ENCODE data around the gene PTH1R.

Gene PTH1R

GRCh38 chr3:46860810-46861604 is 16.5 kb upstream of the PTH1R start:
- no peak for TF ChIP-seq TARDBP (IDR thresholded peaks at IDR 0.05)
- TF ChIP-seq SUZ12 (IDR thresholded peaks at IDR 0.05) = no peak
- no peak for TF ChIP-seq FOXA1 (IDR thresholded peaks at IDR 0.05)
- no peak for TF ChIP-seq SP1 (IDR thresholded peaks at IDR 0.05)
- no peak for TF ChIP-seq NFRKB (IDR thresholded peaks at IDR 0.05)
- POLR2A ChIA-PET = no interaction called here
- CTCF ChIA-PET = no interaction called here
- no peak for DNase-seq (ENCODE audit: extremely low spot score)

DNA sequence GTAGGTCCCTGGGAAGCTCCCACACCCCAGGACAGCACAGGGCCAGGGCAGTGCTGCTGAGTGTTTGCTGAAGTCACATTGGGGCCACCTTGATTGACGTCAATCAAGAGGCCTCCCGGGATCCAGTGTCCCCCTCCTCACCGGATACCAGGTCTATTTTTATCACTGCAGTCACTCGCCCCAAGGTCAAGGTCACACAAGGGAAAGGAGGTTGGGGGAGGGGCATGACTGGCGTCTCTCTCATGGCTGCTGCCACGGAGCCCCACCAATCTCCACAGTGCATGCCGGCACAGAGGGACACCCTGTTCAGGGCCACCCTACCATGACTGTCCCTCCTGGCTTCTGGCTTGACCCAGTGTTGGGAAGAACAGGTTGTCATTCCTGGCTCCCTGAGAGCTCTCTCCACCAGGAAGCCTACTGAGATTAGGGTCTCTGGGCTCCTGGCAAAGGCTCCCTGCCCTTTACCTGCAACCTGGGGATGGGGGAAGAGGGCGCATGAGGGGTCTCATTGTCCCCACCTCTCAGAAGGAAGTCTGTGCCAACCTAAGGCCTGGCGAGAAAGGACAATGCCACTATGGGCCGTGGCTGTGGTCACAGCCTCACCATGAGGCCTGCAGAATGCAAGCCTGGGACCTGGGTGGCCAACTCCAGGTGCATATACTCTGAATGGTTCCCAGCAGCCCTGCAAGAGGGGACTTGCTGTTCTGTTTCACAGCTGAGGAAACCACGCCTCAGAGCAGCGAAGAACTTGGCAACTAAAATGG is 15.7 kb upstream of the PTH1R start:
- TF ChIP-seq TARDBP (IDR thresholded peaks at IDR 0.05) = no peak
- no peak for TF ChIP-seq BHLHE40 (IDR thresholded peaks at IDR 0.05; ENCODE audit: borderline replicate concordance)
- no peak for TF ChIP-seq PKNOX1 (IDR thresholded peaks at IDR 0.05)
- no peak for TF ChIP-seq LEF1 (IDR thresholded peaks at IDR 0.05; ENCODE audit: borderline replicate concordance)
- TF ChIP-seq ARNT (IDR thresholded peaks at IDR 0.05) = no peak
- TF ChIP-seq FOXK2 (IDR thresholded peaks at IDR 0.05) = no peak
- TF ChIP-seq CTBP1 (IDR thresholded peaks at IDR 0.05; ENCODE audit: borderline replicate concordance) = no peak
- no peak for TF ChIP-seq FOXA1 (IDR thresholded peaks at IDR 0.05)
- ChIA-PET CTCF (no interaction called here), POLR2A (interaction anchor here (0.8 to 1.4 kb wide), 2 partner anchors 11 to 12 kb away, joined by 3 read pairs; no protein-coding TSS in a partner anchor)
- DNase-seq (ENCODE audit: extremely low spot score) = no peak

DNA sequence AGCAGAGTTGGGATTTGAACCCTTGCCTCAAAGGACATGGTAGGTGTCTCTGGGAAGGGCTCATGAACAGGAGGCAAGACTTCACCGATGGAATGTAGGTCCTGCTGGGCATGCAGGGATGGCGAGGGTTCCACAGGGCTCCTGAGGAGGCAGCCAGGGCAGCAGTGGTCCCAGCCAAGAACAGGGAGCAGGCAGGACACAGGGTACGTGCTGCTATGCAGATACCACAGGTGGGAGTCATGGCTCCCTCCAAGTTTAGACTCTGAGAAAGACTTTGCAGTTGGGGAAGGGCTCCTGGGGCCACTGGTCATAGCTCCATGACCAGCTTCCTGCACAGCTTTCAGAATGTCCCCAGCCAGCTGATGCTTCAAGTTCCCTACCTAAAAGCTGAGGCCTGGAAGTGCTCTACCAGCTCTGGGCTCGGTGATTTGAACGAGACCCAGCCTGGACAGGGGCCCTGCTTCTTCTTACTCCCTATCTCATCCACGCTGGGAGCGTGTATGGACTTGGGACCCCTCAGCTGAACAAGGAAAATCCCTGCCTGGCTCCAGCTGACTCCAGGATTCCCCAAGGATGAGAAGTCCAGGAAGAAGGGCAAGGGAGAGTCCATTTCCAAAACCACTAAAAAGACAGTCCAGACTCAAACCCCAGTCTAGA is 15.0 kb upstream of the PTH1R start:
- CTCF ChIA-PET = no interaction called here
- no peak for DNase-seq (ENCODE audit: extremely low spot score)
- POLR2A ChIA-PET = interaction anchor here (0.8 to 1.4 kb wide), 2 partner anchors 11 to 12 kb away, joined by 3 read pairs; no protein-coding TSS in a partner anchor
- TF ChIP-seq ZNF384 (IDR thresholded peaks at IDR 0.05) (no peak), FOXA1 (IDR thresholded peaks at IDR 0.05) (no peak), ELF4 (IDR thresholded peaks at IDR 0.05) (no peak), PKNOX1 (IDR thresholded peaks at IDR 0.05) (no peak), L3MBTL2 (conservative IDR thresholded peaks at IDR 0.05) (no peak), BHLHE40 (IDR thresholded peaks at IDR 0.05; ENCODE audit: borderline replicate concordance) (no peak), SUZ12 (IDR thresholded peaks at IDR 0.05) (no peak), FOXM1 (IDR thresholded peaks at IDR 0.05; ENCODE audit: borderline replicate concordance) (no peak), LEF1 (IDR thresholded peaks at IDR 0.05; ENCODE audit: borderline replicate concordance) (no peak), FOXK2 (IDR thresholded peaks at IDR 0.05) (no peak), HDGF (IDR thresholded peaks at IDR 0.05; ENCODE audit: borderline replicate concordance) (no peak), SP1 (IDR thresholded peaks at IDR 0.05) (no peak), CTBP1 (IDR thresholded peaks at IDR 0.05; ENCODE audit: borderline replicate concordance) (no peak), NFRKB (IDR thresholded peaks at IDR 0.05) (no peak), ARNT (IDR thresholded peaks at IDR 0.05) (no peak), TARDBP (IDR thresholded peaks at IDR 0.05) (no peak)

- TF ChIP-seq PKNOX1 (IDR thresholded peaks at IDR 0.05) (no peak), ZNF384 (IDR thresholded peaks at IDR 0.05) (no peak), HDGF (IDR thresholded peaks at IDR 0.05; ENCODE audit: borderline replicate concordance) (no peak), FOXA1 (IDR thresholded peaks at IDR 0.05) (no peak), FOXK2 (IDR thresholded peaks at IDR 0.05) (no peak), FOXM1 (IDR thresholded peaks at IDR 0.05; ENCODE audit: borderline replicate concordance) (no peak), BHLHE40 (IDR thresholded peaks at IDR 0.05; ENCODE audit: borderline replicate concordance) (no peak), SUZ12 (IDR thresholded peaks at IDR 0.05) (no peak), TARDBP (IDR thresholded peaks at IDR 0.05) (no peak), CTBP1 (IDR thresholded peaks at IDR 0.05; ENCODE audit: borderline replicate concordance) (no peak), SP1 (IDR thresholded peaks at IDR 0.05) (no peak)
- ChIA-PET CTCF (no interaction called here), POLR2A (interaction anchor here (0.7 to 1.4 kb wide), 2 partner anchors 11 to 18 kb away, joined by 3 read pairs; no protein-coding TSS in a partner anchor)
- no peak for DNase-seq (ENCODE audit: extremely low spot score)
Measured at GRCh38 chr3:46863261-46863782, 14.2 kb upstream of the PTH1R start, which contains the start of gene MYL3. Gene MYL3, minus strand, starts transcription at chr3:46863444. Its CDS starts 54 bp downstream, at chr3:46863390.

DNA sequence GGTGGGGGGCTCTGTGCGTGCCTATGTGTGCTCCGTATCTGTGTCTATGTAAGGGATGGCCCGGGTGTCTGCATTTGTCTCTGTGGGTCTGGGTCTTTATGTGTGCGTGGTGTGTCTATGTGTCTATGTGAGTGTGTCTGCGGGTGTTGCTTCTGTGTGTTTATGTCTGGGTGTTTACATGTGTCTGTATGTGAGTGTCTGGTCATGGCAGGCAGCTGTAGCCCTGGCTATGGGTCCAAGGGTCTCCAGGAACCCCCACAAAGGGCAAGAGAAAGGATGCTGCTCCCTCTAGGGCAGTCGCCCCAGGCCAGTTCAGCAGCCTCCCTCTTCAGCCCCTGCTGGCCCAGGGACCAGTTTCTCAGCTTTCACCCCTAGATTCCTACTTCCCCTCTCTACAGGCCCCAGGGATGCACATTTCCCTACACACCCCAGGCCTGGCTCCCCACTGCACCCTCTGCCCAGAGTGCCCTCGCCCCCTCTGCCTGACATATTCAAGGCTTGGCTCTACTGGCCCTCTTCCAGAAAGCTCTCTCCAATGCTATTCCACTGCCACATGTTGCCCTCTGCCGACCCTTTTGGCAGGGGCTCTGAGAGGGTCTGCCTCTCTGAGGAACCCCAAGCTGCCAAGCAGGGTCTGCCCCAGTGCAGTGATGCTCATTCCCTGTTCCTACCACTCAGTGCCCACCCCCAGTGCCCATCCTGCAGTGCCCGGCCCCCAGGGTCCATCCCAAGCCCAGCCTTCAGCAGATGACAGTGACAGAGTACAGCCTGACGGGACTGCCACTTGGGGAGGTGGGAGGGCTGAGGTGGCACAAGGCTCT is 13.2 kb upstream of the PTH1R start:
- POLR2A ChIA-PET = interaction anchor here (0.7 kb wide), 1 partner anchor 18 kb away, joined by 3 read pairs; no protein-coding TSS in a partner anchor

More for the DNA sequence above, 13.2 kb upstream of the PTH1R start:
- CTCF ChIA-PET = interaction anchor here (0.8 kb wide), 1 partner anchor 31 kb away, joined by 3 read pairs; no protein-coding TSS in a partner anchor
- no peak for DNase-seq (ENCODE audit: extremely low spot score)
- TF ChIP-seq HDGF (IDR thresholded peaks at IDR 0.05; ENCODE audit: borderline replicate concordance) (no peak), LEF1 (IDR thresholded peaks at IDR 0.05; ENCODE audit: borderline replicate concordance) (no peak), SP1 (IDR thresholded peaks at IDR 0.05) (no peak), L3MBTL2 (conservative IDR thresholded peaks at IDR 0.05) (no peak), FOXK2 (IDR thresholded peaks at IDR 0.05) (no peak), FOXM1 (IDR thresholded peaks at IDR 0.05; ENCODE audit: borderline replicate concordance) (no peak), TARDBP (IDR thresholded peaks at IDR 0.05) (no peak), PKNOX1 (IDR thresholded peaks at IDR 0.05) (no peak), NFRKB (IDR thresholded peaks at IDR 0.05) (no peak), ELF4 (IDR thresholded peaks at IDR 0.05) (no peak), FOXA1 (IDR thresholded peaks at IDR 0.05) (no peak), ZNF384 (IDR thresholded peaks at IDR 0.05) (no peak)
